SK-N-MC (cell line): ENCODE measurements around the gene PDCD1.

ENCODE experiments used
- EZH2 ChIP-seq: fragments of 200-600 bp; sonication (generic); IDR thresholded peaks from one replicate; pipeline ENCODE4 v1.6.1; 2017; ENCODE audit warnings: antibody characterized with exemption
- FOXP2 ChIP-seq: optimal IDR thresholded peaks from 2 replicates; pipeline ENCODE3; 2011; ENCODE audit warnings: mild to moderate bottlenecking, moderate library complexity; ENCODE audit not compliant: insufficient read depth; ENCODE audit errors: extremely low read length, control extremely low read depth
- POLR2AphosphoS5 ChIP-seq: IDR thresholded peaks from 2 replicates; pipeline ENCODE4 v1.6.1; 2012; ENCODE audit warnings: mild to moderate bottlenecking, low read depth, low read length, borderline replicate concordance

DNA sequence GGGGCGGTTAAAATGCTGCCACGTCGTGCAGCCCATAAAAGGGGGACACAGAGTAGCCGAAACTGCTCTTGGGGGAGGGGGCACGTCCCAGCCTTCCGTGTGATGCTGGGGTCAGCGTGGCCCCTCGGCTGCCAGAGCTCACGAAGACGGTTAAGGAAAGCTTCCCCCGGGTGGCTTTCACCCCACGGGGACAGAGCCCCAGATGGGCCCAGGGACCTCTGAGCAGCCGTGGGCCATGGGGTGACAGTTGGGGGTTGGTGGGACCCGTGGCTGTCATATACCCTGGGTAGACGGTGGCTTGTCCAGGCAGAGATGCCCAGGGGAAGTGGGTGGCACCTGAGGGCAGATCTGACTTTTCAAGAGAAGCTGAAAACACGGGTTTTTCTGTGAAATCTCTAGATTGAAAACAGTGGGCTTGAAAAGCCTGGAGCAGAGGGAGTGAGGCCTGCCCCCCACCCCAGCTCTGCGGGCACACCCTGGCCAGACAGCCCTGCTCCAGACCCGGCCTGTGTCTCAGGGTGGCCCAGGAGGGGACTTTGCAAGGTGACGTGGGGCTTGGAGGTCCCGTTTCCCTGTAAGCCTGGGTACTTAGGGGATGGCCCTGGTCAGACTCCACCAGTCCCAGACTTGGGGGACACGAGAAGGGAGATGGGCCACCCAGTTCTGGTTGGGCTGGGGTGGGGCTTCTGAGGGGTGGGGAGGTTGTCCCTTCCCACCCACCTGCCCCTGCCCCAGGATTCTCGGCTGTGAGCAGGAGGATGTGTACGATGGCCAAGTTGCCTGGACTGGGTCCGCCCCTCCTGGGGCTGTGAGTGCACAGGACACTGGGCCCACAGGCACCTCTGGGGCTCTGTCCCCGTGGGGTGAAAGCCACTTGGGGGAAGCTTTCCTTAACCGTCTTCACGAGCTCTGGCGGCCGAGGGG is 49.0 kb downstream of the PDCD1 start:
- no peak for TF ChIP-seq POLR2AphosphoS5
- TF ChIP-seq EZH2: no peak
- TF ChIP-seq FOXP2: no peak
